ENCODE results near the gene AP1G1.

DNA sequence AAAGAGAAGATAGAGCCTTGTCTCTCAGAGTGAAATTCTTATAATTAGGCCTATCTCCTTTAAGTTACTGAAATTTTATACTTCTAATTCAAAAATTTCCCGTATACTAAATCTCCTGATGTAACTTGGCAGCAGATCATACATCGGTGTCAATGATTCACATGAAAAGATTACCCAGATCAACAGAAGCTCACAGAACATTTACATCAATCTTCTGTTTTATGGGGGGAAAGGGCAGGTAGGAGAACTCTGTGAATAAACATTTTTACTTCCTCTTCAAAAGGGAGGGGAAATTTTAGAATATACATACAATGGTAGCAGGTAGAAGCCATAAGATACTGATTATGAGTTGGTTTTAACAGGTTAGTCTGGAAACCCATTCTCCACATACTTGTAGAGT, 127.3 kb downstream of the AP1G1 start:
- no peak for TF ChIP-seq EZH2 (IDR thresholded peaks at IDR 0.05; ENCODE audit: insufficient read depth, low read length)
- TF ChIP-seq, protein P1, sequence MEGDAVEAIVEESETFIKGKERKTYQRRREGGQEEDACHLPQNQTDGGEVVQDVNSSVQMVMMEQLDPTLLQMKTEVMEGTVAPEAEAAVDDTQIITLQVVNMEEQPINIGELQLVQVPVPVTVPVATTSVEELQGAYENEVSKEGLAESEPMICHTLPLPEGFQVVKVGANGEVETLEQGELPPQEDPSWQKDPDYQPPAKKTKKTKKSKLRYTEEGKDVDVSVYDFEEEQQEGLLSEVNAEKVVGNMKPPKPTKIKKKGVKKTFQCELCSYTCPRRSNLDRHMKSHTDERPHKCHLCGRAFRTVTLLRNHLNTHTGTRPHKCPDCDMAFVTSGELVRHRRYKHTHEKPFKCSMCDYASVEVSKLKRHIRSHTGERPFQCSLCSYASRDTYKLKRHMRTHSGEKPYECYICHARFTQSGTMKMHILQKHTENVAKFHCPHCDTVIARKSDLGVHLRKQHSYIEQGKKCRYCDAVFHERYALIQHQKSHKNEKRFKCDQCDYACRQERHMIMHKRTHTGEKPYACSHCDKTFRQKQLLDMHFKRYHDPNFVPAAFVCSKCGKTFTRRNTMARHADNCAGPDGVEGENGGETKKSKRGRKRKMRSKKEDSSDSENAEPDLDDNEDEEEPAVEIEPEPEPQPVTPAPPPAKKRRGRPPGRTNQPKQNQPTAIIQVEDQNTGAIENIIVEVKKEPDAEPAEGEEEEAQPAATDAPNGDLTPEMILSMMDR (IDR thresholded peaks at IDR 0.05; ENCODE audit: insufficient read depth, low read depth, low read length) = no peak
